GM21619 (cell line): Measurements from ENCODE around the gene DUSP14.

Experiments
- ATAC-seq: cut with Tn5 transposase; IDR thresholded peaks from one replicate; pipeline ENCODE4 v1.9.1; 2021; ENCODE audit not compliant: unreplicated experiment

DUSP14 gene

GRCh38 chr17:37512442-37513068 is 22.9 kb downstream of the DUSP14 start:
- ATAC-seq: no peak

GRCh38 chr17:37513711-37514110 is 24.0 kb downstream of the DUSP14 start:
- ATAC-seq: no peak

GRCh38 chr17:37516127-37516571 is 26.5 kb downstream of the DUSP14 start:
- ATAC-seq: no peak

- no peak for ATAC-seq
Observed at GRCh38 chr17:37517881-37518280, 28.2 kb downstream of the DUSP14 start.

- ATAC-seq: no peak
Observed at GRCh38 chr17:37518826-37519225, 29.1 kb downstream of the DUSP14 start.

- no peak for ATAC-seq
Observed at GRCh38 chr17:37519251-37519985, 29.7 kb downstream of the DUSP14 start.

- no peak for ATAC-seq
Observed at GRCh38 chr17:37520174-37520573, 30.5 kb downstream of the DUSP14 start.

GRCh38 chr17:37521821-37522220 is 32.1 kb downstream of the DUSP14 start:
- ATAC-seq: no peak

- no peak for ATAC-seq
Observed at GRCh38 chr17:37523715-37524219, 34.1 kb downstream of the DUSP14 start.

GRCh38 chr17:37527249-37527851 is 37.7 kb downstream of the DUSP14 start:
- ATAC-seq: no peak

- no peak for ATAC-seq
Observed at GRCh38 chr17:37530420-37530819, 40.7 kb downstream of the DUSP14 start.

GRCh38 chr17:37532756-37533155 is 43.1 kb downstream of the DUSP14 start:
- ATAC-seq: no peak

- no peak for ATAC-seq
Observed at GRCh38 chr17:37535906-37536305, 46.2 kb downstream of the DUSP14 start.

- no peak for ATAC-seq
Observed at GRCh38 chr17:37538981-37539659, 49.4 kb downstream of the DUSP14 start.

GRCh38 chr17:37541880-37542660 is 52.4 kb downstream of the DUSP14 start:
- ATAC-seq: no peak

- ATAC-seq: no peak
Observed at GRCh38 chr17:37543637-37544052, 54.0 kb downstream of the DUSP14 start.

GRCh38 chr17:37545486-37545885 is 55.8 kb downstream of the DUSP14 start:
- no peak for ATAC-seq

- ATAC-seq: no peak
Observed at GRCh38 chr17:37546302-37546701, 56.6 kb downstream of the DUSP14 start.

GRCh38 chr17:37547986-37548385 is 58.3 kb downstream of the DUSP14 start:
- ATAC-seq: no peak

- ATAC-seq: no peak
Observed at GRCh38 chr17:37551788-37552187, 62.1 kb downstream of the DUSP14 start.
